Mucosa of descending colon (tissue), 3 donors: ENCODE results near the gene ABHD12. TPM values are rescaled to one million over a fixed set of nuclear protein-coding genes. Genes with fewer than 3 reads are reported as not detected.

Experiments
- ATAC-seq: fragments of 200-7000 bp; cut with Tn5 transposase; one replicate; pipeline ENCODE4 v1.9.1; 2020; ENCODE audit warnings: mild to moderate bottlenecking, moderate library complexity
- DNase-seq, 3 donors: peaks; one replicate each; pipeline ENCODE4 v3.0.0-alpha.2; 2020
- H3K36me3 ChIP-seq: fragments of 200-600 bp; one replicate; pipeline ENCODE4 v1.8.0; 2021; ENCODE audit warnings: low read depth, mild to moderate bottlenecking
- H3K4me1 ChIP-seq: fragments of 200-600 bp; one replicate; pipeline ENCODE4 v1.8.0; 2021; ENCODE audit warnings: low read depth, mild to moderate bottlenecking
- H3K4me3 ChIP-seq: fragments of 200-600 bp; one replicate; pipeline ENCODE4 v1.8.0; 2021; ENCODE audit warnings: mild to moderate bottlenecking
- H3K9me3 ChIP-seq: fragments of 200-600 bp; one replicate; pipeline ENCODE4 v1.8.0; 2021; ENCODE audit warnings: mild to moderate bottlenecking
- intact Hi-C, 2 donors: fragments of 100-400 bp; cut with DNase I in 1 of 2; cut with micrococcal nuclease in 1 of 2; formaldehyde crosslinking; loops; one replicate each; pipeline versions ENCODE4 v1.11.0 to v1.11.1; 2022; cut with DNase I, micrococcal nuclease
- total RNA-seq, 3 donors: library from RNA; stranded (reverse); fragmentation: NEBNext Ultra II Directional in 2 of 3; extraction: Animal tissue kit (Norgen Biotek cat#: 25700) in 2 of 3; gene quantifications; one replicate each; pipeline versions ENCODE4 v1.2.1 to v1.2.4, GENCODE V29; 2021 to 2023
- TF ChIP-seq, protein P1 (sequence below): fragments of 200-600 bp; IDR thresholded peaks from one replicate; pipeline ENCODE4 v1.8.0; 2022; ENCODE audit warnings: antibody characterized with exemption, mild to moderate bottlenecking
- donor health status: DM: no; HTN: no; CAD: no; lungs with moderate emphysema.
- donor health status: DM: no; HTN: no; CAD: no.
- donor health status: DM: no; HTN: yes; CAD: no.

ABHD12 gene
- total RNA-seq, 3 donors from 2014 or later, result 47.3 to 65.5 (median 59.5) TPM

DNA sequence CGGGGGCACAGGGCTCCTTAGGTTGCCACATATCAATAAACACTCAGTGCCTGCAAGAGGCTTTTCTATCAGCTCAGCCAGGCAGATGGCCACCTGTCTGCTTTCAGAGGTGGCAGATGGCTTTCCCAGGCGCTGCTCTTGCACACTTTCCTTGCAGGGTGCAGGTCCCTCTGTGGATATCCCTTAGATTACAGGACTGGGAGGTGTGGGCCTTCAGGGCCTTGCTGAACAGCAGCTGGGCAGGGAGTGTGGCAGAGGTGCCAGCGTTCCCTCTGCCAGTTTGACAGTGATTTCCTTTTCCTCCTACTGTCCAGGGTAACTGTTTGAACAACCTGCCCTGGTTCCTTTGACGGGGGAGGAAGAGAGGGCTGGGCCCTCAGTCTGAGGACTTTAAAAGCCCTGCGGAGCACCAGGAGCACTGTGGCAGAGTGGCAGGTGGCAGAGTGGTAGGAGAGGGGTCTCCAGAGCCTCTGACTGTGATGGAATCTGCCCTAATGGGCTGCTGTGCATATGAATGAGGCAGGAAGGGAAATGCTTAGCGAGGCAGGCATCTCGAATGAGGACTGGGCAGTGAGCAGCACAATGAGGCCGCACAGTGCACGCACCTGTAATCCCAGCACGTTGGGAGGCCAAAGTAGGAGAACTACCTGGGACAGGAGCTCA is 34.2 kb downstream of the ABHD12 start:
- intact Hi-C loops, result no loop called here
- H3K4me1 ChIP-seq, result peaks cover 10% of the 10 kb centered on the region
- peak in 1 of 3 donors; percentile 14 for DNase-seq
- ATAC-seq, result peak; percentile 72
- no peak overlapping the region for H3K4me3 ChIP-seq
- H3K36me3 ChIP-seq, result no peaks in the 10 kb centered on the region
- TF ChIP-seq, protein P1, sequence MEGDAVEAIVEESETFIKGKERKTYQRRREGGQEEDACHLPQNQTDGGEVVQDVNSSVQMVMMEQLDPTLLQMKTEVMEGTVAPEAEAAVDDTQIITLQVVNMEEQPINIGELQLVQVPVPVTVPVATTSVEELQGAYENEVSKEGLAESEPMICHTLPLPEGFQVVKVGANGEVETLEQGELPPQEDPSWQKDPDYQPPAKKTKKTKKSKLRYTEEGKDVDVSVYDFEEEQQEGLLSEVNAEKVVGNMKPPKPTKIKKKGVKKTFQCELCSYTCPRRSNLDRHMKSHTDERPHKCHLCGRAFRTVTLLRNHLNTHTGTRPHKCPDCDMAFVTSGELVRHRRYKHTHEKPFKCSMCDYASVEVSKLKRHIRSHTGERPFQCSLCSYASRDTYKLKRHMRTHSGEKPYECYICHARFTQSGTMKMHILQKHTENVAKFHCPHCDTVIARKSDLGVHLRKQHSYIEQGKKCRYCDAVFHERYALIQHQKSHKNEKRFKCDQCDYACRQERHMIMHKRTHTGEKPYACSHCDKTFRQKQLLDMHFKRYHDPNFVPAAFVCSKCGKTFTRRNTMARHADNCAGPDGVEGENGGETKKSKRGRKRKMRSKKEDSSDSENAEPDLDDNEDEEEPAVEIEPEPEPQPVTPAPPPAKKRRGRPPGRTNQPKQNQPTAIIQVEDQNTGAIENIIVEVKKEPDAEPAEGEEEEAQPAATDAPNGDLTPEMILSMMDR, result no peak
- no peaks in the 10 kb centered on the region for H3K9me3 ChIP-seq

DNA sequence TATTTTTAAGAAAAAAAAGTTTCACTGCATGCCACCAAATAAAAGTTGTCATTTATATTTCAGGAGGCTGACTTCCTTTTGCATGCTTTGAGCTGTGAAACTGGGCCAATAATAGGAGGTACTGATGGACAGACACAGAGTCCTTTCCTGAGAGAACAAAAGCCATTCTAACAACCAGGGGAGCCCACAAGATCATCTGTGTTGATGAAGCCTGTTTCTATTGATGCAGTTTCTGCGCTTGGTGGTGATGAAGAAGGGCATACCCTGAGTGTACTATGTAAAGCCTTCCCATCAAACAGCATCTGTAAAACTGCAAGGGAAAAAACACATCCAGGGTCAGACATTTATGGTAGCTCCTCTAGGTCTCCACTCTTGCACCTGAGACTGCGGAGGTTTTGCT is 34.8 kb downstream of the ABHD12 start:
- Histone ChIP-seq H3K4me3 (no peak overlapping the region), H3K4me1 (peaks cover 9% of the 10 kb centered on the region), H3K36me3 (no peaks in the 10 kb centered on the region), H3K9me3 (no peaks in the 10 kb centered on the region)
- DNase-seq, result no peak
- TF ChIP-seq, protein P1, result no peak
- ATAC-seq, result no peak
- intact Hi-C loops, result no loop called here

DNA sequence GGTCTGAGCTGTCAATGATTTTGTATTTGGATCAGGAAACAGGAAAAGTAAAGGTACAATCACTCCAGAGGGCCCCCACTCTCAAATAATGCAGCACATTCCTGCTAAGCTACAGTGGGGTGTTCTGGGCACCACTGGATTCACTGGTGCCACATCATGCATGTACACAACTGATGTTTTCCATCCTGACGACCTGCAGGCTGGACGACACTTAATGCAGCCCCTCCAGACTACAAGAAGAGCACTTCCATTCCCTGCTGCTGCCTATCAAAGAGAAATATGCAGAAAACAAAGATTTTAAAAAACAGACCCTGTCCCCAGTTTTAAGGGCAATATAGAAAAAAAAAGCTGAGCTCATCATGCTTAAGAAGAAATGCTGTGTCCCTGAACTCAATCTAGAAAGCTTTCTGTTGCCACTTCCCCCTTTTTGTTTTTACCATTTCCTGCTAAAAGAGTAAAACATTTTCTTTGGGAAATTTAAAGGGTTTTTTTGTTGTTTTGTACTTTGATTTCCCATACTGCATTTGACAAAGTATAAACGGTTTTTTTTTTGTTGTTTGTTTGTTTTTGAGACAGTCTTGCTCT is 35.5 kb downstream of the ABHD12 start:
- Histone ChIP-seq H3K4me1 (peaks cover 6% of the 10 kb centered on the region), H3K36me3 (no peaks in the 10 kb centered on the region), H3K4me3 (no peak overlapping the region), H3K9me3 (no peaks in the 10 kb centered on the region)
- no peak for ATAC-seq
- intact Hi-C loops, result no loop called here
- TF ChIP-seq, protein P1, result no peak
- DNase-seq, result no peak

DNA sequence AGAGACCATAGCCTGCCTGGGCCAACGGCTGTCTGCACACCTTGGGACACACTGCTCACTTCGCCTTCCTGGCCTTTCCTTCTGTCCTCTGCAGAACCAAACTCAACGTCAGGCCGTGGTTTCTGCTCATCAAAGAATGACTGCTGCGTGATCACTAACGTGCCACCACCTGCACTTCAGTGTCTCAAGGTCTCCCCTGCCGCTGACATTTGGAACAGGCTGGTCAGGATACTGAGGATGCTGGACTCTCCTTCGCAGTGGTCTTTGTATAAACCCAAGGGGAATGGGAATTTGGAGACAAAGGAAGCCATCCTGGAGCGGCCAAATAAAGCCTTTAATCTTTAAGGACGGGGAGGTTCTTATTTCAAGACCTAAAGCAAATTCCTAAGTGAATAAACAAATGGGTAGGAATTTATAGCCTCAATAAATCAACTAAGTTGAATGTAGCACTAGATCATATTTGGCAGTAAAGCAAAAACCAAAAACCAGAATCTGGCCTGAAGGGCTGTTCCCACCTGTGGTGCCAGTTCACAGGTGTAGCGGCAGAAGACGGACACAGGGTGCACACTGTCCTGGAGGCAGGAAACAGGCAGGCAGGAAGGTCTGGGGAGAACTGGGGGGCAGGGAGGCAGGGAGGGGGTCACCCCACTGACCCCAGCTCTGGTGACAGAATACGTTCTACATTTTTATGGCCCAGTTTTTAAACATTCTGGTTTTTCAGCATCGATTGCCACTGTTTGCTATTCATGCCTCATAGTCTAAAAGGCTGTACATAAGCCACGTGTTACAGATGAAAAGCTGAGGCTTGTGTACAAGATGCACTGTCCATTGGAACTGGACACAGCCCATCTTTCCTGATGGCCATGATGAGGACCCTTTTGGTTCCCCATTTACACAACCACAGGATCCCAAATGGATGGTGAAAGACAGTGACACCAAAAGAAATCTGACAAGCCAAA is 36.6 kb downstream of the ABHD12 start:
- no peak for DNase-seq
- TF ChIP-seq, protein P1, result no peak
- ATAC-seq, result peak; percentile 56
- H3K4me1 ChIP-seq, result peaks cover 6% of the 10 kb centered on the region
- H3K4me3 ChIP-seq, result no peak overlapping the region
- no peaks in the 10 kb centered on the region for H3K36me3 ChIP-seq
- intact Hi-C loops, result no loop called here
- no peaks in the 10 kb centered on the region for H3K9me3 ChIP-seq

DNA sequence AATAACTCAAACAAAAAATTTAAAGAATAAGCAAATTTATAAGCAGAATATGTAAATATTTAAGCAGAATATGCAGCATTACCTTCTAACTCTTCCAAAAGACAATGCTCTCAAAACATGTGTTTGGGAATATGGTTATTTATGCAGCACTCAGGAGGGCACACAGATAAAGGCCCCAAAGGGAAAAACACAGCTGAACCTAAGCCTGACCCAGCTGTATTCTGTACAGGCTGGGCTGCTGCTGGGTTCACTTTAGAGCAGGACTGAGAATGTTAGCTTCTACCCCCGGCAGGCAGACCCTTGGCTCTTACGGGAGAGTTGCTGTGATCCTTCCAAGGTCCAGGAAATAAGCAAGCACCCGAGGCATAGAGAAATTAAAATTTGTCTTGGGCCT is 37.3 kb downstream of the ABHD12 start:
- H3K9me3 ChIP-seq, result no peaks in the 10 kb centered on the region
- DNase-seq (no peak), ATAC-seq (no peak)
- no peaks in the 10 kb centered on the region for H3K36me3 ChIP-seq
- no peak overlapping the region for H3K4me3 ChIP-seq
- TF ChIP-seq, protein P1, result no peak
- peaks cover 6% of the 10 kb centered on the region for H3K4me1 ChIP-seq
- intact Hi-C loops, result no loop called here
